DOHH2 (cell line): ENCODE measurements around the gene ITGAE.

ENCODE experiments used
- EZH2phosphoT487 ChIP-seq: fragments of 200-600 bp; sonication (generic); IDR thresholded peaks from 2 replicates; pipeline ENCODE4 v1.6.1; 2017; ENCODE audit warnings: borderline replicate concordance, mild to moderate bottlenecking, antibody characterized with exemption, low read length, moderate library complexity, mixed read lengths
- TF ChIP-seq, protein P1 (sequence below): fragments of 200-600 bp; sonication (generic); IDR thresholded peaks from one replicate; pipeline ENCODE4 v1.5.1; 2014; ENCODE audit warnings: antibody characterized with exemption, mild to moderate bottlenecking, low read depth, low read length; ENCODE audit not compliant: poor library complexity, severe bottlenecking

DNA sequence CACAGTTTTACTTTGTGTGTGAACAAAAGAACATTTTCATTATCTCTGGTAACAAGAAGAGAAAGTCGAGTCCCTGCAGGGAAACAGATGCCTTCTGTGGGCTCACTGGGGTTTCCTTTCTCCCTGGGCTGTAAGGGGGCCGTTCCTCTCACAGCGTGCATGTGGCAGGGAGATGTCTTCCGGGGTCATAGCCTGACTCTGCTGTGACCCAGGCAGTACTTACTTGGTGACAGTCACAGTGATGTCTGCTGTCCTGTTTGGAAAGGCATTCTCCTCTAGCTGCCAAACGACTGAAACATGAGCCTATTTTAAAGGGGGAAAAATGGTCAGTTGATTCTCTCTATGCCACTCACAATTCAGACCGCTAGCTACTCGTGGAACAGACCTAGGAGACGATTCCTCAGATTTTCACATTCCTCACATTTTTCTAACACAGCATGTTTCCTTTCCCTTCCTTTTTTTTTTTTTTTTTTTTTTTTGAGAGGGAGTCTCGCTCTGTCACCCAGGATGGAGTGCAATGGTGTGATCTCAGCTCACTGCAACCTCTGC, 70.0 kb downstream of the ITGAE start:
- TF ChIP-seq, protein P1, sequence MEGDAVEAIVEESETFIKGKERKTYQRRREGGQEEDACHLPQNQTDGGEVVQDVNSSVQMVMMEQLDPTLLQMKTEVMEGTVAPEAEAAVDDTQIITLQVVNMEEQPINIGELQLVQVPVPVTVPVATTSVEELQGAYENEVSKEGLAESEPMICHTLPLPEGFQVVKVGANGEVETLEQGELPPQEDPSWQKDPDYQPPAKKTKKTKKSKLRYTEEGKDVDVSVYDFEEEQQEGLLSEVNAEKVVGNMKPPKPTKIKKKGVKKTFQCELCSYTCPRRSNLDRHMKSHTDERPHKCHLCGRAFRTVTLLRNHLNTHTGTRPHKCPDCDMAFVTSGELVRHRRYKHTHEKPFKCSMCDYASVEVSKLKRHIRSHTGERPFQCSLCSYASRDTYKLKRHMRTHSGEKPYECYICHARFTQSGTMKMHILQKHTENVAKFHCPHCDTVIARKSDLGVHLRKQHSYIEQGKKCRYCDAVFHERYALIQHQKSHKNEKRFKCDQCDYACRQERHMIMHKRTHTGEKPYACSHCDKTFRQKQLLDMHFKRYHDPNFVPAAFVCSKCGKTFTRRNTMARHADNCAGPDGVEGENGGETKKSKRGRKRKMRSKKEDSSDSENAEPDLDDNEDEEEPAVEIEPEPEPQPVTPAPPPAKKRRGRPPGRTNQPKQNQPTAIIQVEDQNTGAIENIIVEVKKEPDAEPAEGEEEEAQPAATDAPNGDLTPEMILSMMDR = no peak
- TF ChIP-seq EZH2phosphoT487 = no peak
